ENCODE results near the gene TMEM63C.

Gene TMEM63C

GRCh38 chr14:77221241-77221871 lies 39.8 kb downstream of the TMEM63C start:
- Mint-ChIP-seq H3K4me3 (no peak overlapping the region), H3K4me1 (peaks cover 4% of the 10 kb centered on the region), H3K27ac (no peak overlapping the region), H3K36me3 (no peaks in the 10 kb centered on the region), H3K9me3 (no peaks in the 10 kb centered on the region), H3K27me3 (peaks cover 11% of the 10 kb centered on the region)

GRCh38 chr14:77222546-77223225 lies 41.1 kb downstream of the TMEM63C start:
- peaks cover 4% of the 10 kb centered on the region for H3K4me1 Mint-ChIP-seq
- H3K36me3 Mint-ChIP-seq, result no peaks in the 10 kb centered on the region
- no peaks in the 10 kb centered on the region for H3K9me3 Mint-ChIP-seq
- peaks cover 5% of the 10 kb centered on the region for H3K27me3 Mint-ChIP-seq
- no peak overlapping the region for H3K4me3 Mint-ChIP-seq
- H3K27ac Mint-ChIP-seq, result no peak overlapping the region

DNA sequence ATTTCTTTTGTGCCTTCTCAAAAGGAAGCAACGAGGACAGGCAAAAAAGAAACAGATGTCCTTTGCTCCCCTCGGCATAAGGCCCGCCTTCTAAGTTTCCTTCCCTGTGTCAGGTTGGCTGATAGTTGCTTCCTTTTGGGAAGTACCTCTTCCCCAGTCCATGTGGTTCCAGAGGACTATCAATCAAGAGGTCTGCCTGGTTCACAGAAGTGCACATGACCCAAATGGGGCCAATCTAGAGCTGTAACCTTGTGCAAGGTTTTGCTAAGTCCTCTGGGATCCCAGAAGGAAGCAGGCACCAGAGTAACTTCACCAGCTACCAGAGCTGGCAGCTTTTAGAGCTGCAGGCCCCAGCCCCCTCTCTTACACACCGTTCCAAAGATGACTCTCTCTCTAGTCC lies 42.6 kb downstream of the TMEM63C start:
- H3K36me3 Mint-ChIP-seq, result no peaks in the 10 kb centered on the region
- H3K27ac Mint-ChIP-seq, result no peak overlapping the region
- H3K27me3 Mint-ChIP-seq, result peaks cover 5% of the 10 kb centered on the region
- H3K9me3 Mint-ChIP-seq, result no peaks in the 10 kb centered on the region
- H3K4me3 Mint-ChIP-seq, result no peak overlapping the region
- peaks cover 4% of the 10 kb centered on the region for H3K4me1 Mint-ChIP-seq

DNA sequence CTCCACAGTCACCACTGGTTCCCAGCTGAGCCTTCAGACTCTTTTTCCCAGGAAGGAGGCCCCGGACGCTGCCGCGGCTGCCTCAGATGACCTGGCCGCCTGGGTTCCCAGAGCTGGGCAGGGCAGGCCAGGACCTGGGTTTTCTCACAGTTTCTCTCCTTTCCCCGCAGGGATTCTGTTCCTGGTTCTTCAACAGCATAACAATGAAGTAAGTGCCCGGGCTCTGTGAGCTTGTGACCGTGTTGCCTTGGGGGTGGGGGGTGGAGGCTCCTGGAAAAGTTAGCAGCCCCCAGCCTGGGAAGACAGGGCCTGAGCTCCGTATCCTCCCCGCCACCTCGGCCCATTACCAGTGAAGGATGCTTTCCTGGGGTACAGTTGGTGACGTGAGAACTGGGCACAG lies 43.7 kb downstream of the TMEM63C start:
- Mint-ChIP-seq H3K36me3 (no peaks in the 10 kb centered on the region), H3K4me1 (peaks cover 4% of the 10 kb centered on the region), H3K27me3 (peaks cover 5% of the 10 kb centered on the region), H3K4me3 (no peak overlapping the region), H3K9me3 (no peaks in the 10 kb centered on the region), H3K27ac (no peak overlapping the region)

- Mint-ChIP-seq H3K27ac (no peak overlapping the region), H3K27me3 (peaks cover 5% of the 10 kb centered on the region), H3K4me1 (peaks cover 4% of the 10 kb centered on the region), H3K4me3 (no peak overlapping the region), H3K36me3 (no peaks in the 10 kb centered on the region), H3K9me3 (no peaks in the 10 kb centered on the region)
These were observed 44.4 kb downstream of the TMEM63C start for GRCh38 chr14:77225892-77226557.

GRCh38 chr14:77228056-77228455 lies 46.5 kb downstream of the TMEM63C start:
- H3K4me1 Mint-ChIP-seq, result no peaks in the 10 kb centered on the region
- no peak overlapping the region for H3K27ac Mint-ChIP-seq
- H3K4me3 Mint-ChIP-seq, result no peak overlapping the region
- H3K36me3 Mint-ChIP-seq, result no peaks in the 10 kb centered on the region
- H3K9me3 Mint-ChIP-seq, result no peaks in the 10 kb centered on the region
- peaks cover 1% of the 10 kb centered on the region for H3K27me3 Mint-ChIP-seq

DNA sequence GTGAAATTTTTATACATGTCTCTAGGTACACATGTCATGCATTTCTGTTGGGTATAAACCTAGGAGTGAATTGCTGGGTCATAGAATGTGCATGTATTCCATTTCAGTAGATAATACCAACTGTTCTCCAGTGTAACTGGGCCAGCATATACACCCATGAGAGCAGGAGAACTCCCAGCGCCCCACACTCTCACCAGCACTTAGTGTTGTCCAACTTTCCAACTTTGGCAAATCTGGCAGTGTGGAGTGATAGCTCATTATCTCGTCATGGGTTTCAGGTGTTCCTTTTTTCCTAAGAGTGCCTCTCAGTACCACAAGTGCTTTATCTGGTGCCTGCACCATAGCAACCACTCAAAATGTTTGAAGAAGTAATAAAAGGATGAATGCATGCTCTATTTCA lies 49.3 kb downstream of the TMEM63C start:
- Mint-ChIP-seq H3K9me3 (no peaks in the 10 kb centered on the region), H3K36me3 (no peaks in the 10 kb centered on the region), H3K4me1 (no peaks in the 10 kb centered on the region), H3K27me3 (no peaks in the 10 kb centered on the region), H3K4me3 (no peak overlapping the region), H3K27ac (no peak overlapping the region)

DNA sequence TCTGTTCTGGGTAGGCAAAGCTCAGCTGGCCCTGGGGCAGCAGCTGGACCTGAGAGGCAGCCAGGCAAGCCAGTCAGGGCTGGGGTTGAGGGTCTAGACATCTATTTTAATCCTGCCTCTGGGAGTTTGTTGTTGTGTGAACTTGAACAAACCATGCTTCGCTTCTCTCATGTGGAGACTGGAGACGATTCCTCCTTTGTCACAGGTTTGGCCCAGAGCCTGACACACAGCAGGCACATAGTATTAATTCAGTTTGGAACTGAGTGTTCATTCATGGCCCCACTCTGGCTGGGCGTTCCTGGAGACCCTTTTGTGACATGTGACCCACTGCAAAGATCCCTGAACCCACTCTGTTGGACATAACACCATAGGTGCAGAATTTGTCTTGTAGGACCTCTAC lies 50.1 kb downstream of the TMEM63C start:
- Mint-ChIP-seq H3K36me3 (no peaks in the 10 kb centered on the region), H3K4me3 (no peak overlapping the region), H3K27ac (no peak overlapping the region), H3K27me3 (no peaks in the 10 kb centered on the region), H3K9me3 (no peaks in the 10 kb centered on the region), H3K4me1 (no peaks in the 10 kb centered on the region)

GRCh38 chr14:77236814-77237213 lies 55.2 kb downstream of the TMEM63C start:
- Mint-ChIP-seq H3K4me1 (no peaks in the 10 kb centered on the region), H3K27me3 (no peaks in the 10 kb centered on the region), H3K4me3 (no peak overlapping the region), H3K36me3 (no peaks in the 10 kb centered on the region), H3K9me3 (no peaks in the 10 kb centered on the region), H3K27ac (no peak overlapping the region)

DNA sequence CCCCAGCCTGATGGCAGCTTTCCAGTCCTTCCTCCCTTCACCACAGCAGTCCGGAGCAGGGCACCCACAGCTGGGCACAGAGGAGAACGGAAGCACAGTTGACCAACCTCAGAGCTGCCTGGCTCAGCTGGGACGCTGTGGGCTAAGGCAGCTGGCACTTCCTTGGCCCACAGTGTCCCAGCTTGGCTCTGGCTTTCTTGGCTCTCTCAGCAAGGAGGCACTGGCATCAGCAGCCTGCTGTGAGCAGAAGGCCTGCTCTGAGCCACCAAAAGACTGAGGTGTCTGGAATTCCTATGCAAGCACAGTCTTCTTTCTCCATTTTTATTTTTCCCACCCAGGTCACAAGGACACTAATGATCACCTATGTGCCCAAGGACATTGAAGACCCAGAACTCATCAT lies 56.8 kb downstream of the TMEM63C start:
- Mint-ChIP-seq H3K27me3 (peaks cover 2% of the 10 kb centered on the region), H3K9me3 (no peaks in the 10 kb centered on the region), H3K36me3 (no peaks in the 10 kb centered on the region), H3K4me3 (no peak overlapping the region), H3K27ac (no peak overlapping the region), H3K4me1 (no peaks in the 10 kb centered on the region)

- no peak overlapping the region for H3K4me3 Mint-ChIP-seq
- peaks cover 2% of the 10 kb centered on the region for H3K27me3 Mint-ChIP-seq
- no peak overlapping the region for H3K27ac Mint-ChIP-seq
- no peaks in the 10 kb centered on the region for H3K9me3 Mint-ChIP-seq
- no peaks in the 10 kb centered on the region for H3K4me1 Mint-ChIP-seq
- no peaks in the 10 kb centered on the region for H3K36me3 Mint-ChIP-seq
These were observed 57.4 kb downstream of the TMEM63C start for GRCh38 chr14:77238996-77239395.

GRCh38 chr14:77239412-77239811 lies 57.8 kb downstream of the TMEM63C start:
- no peaks in the 10 kb centered on the region for H3K9me3 Mint-ChIP-seq
- H3K27me3 Mint-ChIP-seq, result peaks cover 2% of the 10 kb centered on the region
- no peaks in the 10 kb centered on the region for H3K36me3 Mint-ChIP-seq
- H3K4me1 Mint-ChIP-seq, result no peaks in the 10 kb centered on the region
- H3K27ac Mint-ChIP-seq, result no peak overlapping the region
- no peak overlapping the region for H3K4me3 Mint-ChIP-seq

- Mint-ChIP-seq H3K36me3 (no peaks in the 10 kb centered on the region), H3K9me3 (no peaks in the 10 kb centered on the region), H3K4me3 (no peak overlapping the region), H3K4me1 (no peaks in the 10 kb centered on the region), H3K27ac (no peak overlapping the region), H3K27me3 (peaks cover 2% of the 10 kb centered on the region)
These were observed 58.8 kb downstream of the TMEM63C start for GRCh38 chr14:77240336-77240915.

DNA sequence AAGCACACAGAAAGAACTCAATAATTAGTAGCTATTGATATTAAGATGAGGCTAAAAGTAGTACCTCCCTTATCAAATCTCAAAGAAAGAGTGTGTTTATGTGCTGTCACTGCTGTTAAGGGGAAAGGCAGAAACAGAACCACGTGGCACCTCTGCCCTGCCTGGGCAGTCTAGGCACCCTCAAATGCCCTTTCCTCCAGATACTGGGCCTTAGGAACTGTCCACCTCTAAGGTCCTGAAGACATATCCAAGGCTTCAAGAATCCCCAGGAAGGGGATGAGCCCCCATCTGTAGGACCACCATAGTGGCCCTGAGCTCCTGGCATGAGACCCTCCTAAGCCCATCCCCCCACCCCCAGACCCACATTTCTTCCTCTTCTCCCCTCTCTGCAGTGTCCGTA lies 60.4 kb downstream of the TMEM63C start:
- Mint-ChIP-seq H3K4me1 (no peaks in the 10 kb centered on the region), H3K36me3 (no peaks in the 10 kb centered on the region), H3K4me3 (no peak overlapping the region), H3K9me3 (no peaks in the 10 kb centered on the region), H3K27ac (no peak overlapping the region), H3K27me3 (peaks cover 2% of the 10 kb centered on the region)

GRCh38 chr14:77242752-77243151 lies 61.2 kb downstream of the TMEM63C start:
- no peaks in the 10 kb centered on the region for H3K9me3 Mint-ChIP-seq
- no peaks in the 10 kb centered on the region for H3K4me1 Mint-ChIP-seq
- H3K4me3 Mint-ChIP-seq, result no peak overlapping the region
- H3K27ac Mint-ChIP-seq, result no peak overlapping the region
- H3K27me3 Mint-ChIP-seq, result peaks cover 2% of the 10 kb centered on the region
- H3K36me3 Mint-ChIP-seq, result no peaks in the 10 kb centered on the region

DNA sequence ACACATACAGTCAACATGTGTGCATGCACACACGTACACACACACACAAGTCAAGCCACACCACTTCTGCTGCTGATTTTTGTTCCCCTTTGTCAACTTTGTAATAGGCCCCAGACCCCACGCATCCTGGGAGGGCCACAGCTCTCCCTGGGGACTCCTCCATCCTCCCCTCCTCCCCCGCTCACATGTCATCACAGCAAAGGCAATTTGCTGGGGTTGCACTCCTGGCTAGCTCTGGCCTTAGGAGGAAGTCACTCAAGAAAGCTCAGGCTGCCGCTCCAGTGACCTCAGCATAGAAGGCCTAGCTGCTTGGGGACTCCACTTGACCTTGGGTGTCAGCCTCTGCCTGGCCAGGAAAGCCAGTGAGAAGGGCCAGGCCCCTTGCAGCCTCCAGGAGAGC lies 62.3 kb downstream of the TMEM63C start:
- no peaks in the 10 kb centered on the region for H3K4me1 Mint-ChIP-seq
- no peaks in the 10 kb centered on the region for H3K9me3 Mint-ChIP-seq
- no peak overlapping the region for H3K4me3 Mint-ChIP-seq
- no peaks in the 10 kb centered on the region for H3K36me3 Mint-ChIP-seq
- H3K27ac Mint-ChIP-seq, result no peak overlapping the region
- peaks cover 2% of the 10 kb centered on the region for H3K27me3 Mint-ChIP-seq
